Kidney (tissue), 14 donors: ENCODE data around the gene KCNG2. TPM values are rescaled to one million over a fixed set of nuclear protein-coding genes. Genes with fewer than 3 reads are reported as not detected.

Source experiments
- DNase-seq, 5 donors: peaks; one replicate each; pipeline ENCODE4 v3.0.0-alpha.2; 2013 to 2020
- FAIRE-seq: peaks from 2 replicates; lab custom pipeline; 2012; peaks lifted over from hg19 to GRCh38; lab: Jason Lieb, UNC
- H3K27ac ChIP-seq, 2 donors: one replicate each; pipeline ENCODE4 v1.7.0; 2013; ENCODE audit warnings: low read depth in 2 of 2, low read length in 2 of 2, inconsistent platforms in 1 of 2
- H3K27me3 ChIP-seq: one replicate; pipeline ENCODE4 v1.7.1; 2013; ENCODE audit warnings: low read length, inconsistent platforms; ENCODE audit not compliant: control insufficient read depth, insufficient read depth
- H3K36me3 ChIP-seq, 3 donors: one replicate each; pipeline versions ENCODE4 v1.7.0 to v1.7.1; 2013; ENCODE audit warnings: low read length in 3 of 3, control low read depth in 1 of 3, inconsistent platforms in 1 of 3; ENCODE audit not compliant: insufficient read depth in 3 of 3, control insufficient read depth in 2 of 3
- H3K4me1 ChIP-seq, 3 donors: one replicate each; pipeline versions ENCODE4 v1.7.0 to v1.7.1; 2013; ENCODE audit warnings: low read length in 3 of 3, inconsistent platforms in 1 of 3, low read depth in 1 of 3; ENCODE audit not compliant: control insufficient read depth in 2 of 3, insufficient read depth in 2 of 3
- H3K4me3 ChIP-seq, 3 donors: one replicate each; pipeline versions ENCODE4 v1.7.0 to v1.8.1; 2013; ENCODE audit warnings: low read length in 3 of 3, control low read depth in 1 of 3, inconsistent platforms in 1 of 3
- H3K9ac ChIP-seq, 3 donors: one replicate each; pipeline versions ENCODE4 v1.7.0 to v1.7.1; 2013; ENCODE audit warnings: low read length in 3 of 3, control low read depth in 1 of 3, inconsistent platforms in 1 of 3
- H3K9me3 ChIP-seq, 3 donors: one replicate each; pipeline versions ENCODE4 v1.7.0 to v1.7.1; 2013; ENCODE audit warnings: low read length in 3 of 3, control low read depth in 1 of 3, inconsistent platforms in 1 of 3; ENCODE audit not compliant: control insufficient read depth in 2 of 3, insufficient read depth in 1 of 3
- CTCF ChIP-seq: IDR thresholded peaks from 3 replicates; pipeline ENCODE4 v1.5.1; 2012; ENCODE audit warnings: mild to moderate bottlenecking, moderate library complexity, borderline replicate concordance; ENCODE audit not compliant: insufficient read depth; ENCODE audit errors: extremely low read depth
- intact Hi-C: fragments of 100-400 bp; cut with DNase I; formaldehyde crosslinking; loops from one replicate; pipeline ENCODE4 v1.11.1; 2022
- polyA plus RNA-seq: library from polyadenylated mRNA; stranded (reverse); fragments of 350-450 nt; fragmentation: Illumina TruSeq; extraction: RNeasy Lipid Tissue Mini Kit (QIAGEN cat#74804); gene quantifications from one replicate; pipeline ENCODE4 v1.2.3, GENCODE V29; 2014; ENCODE audit warnings: low read depth, low replicate concordance; ENCODE audit not compliant: insufficient read depth
- total RNA-seq: library from RNA; stranded (reverse); fragmentation: NEBNext Ultra II Directional; extraction: Animal tissue kit (Norgen Biotek cat#: 25700); gene quantifications from one replicate; pipeline ENCODE4 v1.2.1, GENCODE V29; 2021
- donor health status: control.
- donor health status: control.
- donor health status: control.
- donor health status: control.
- donor health status: control.
- donor health status: DM: yes; HTN: yes; CAD: no.
- donor health status: Normal renal cell carcinoma (clear cell type).

The KCNG2 gene
- total and polyA plus RNA-seq, 2 donors from 2014 or later: 0.76 TPM; not detected in 1

- DNase-seq: no peak
- H3K36me3 ChIP-seq: no peaks in the 10 kb centered on the region
- no peaks in the 10 kb centered on the region for H3K4me1 ChIP-seq
- H3K9me3 ChIP-seq: no peaks in the 10 kb centered on the region
- no peak for TF ChIP-seq CTCF
- H3K9ac ChIP-seq: no peak overlapping the region
- no peak for FAIRE-seq
- H3K27ac ChIP-seq: no peak overlapping the region
- intact Hi-C loops: no loop called here
- H3K27me3 ChIP-seq: no peaks in the 10 kb centered on the region
- H3K4me3 ChIP-seq: no peak overlapping the region
Measured at GRCh38 chr18:79805211-79805887, 7.6 kb downstream of the KCNG2 start.

- Histone ChIP-seq H3K4me1 (no peaks in the 10 kb centered on the region), H3K27ac (no peak overlapping the region), H3K4me3 (no peak overlapping the region), H3K9ac (no peak overlapping the region), H3K27me3 (no peaks in the 10 kb centered on the region), H3K36me3 (no peaks in the 10 kb centered on the region), H3K9me3 (peaks cover 0 to 2% (median 0%) of the 10 kb centered on the region in 3 donors)
- FAIRE-seq: no peak
- peak in 1 of 5 donors; percentile 56 for DNase-seq
- intact Hi-C loops: no loop called here
- no peak for TF ChIP-seq CTCF
Measured at GRCh38 chr18:79805926-79806487, 8.3 kb downstream of the KCNG2 start.

GRCh38 chr18:79806976-79807841 is 9.5 kb downstream of the KCNG2 start:
- DNase-seq: peak in 1 of 5 donors; percentile 41
- no peaks in the 10 kb centered on the region for H3K4me1 ChIP-seq
- H3K4me3 ChIP-seq: no peak overlapping the region
- no peak overlapping the region for H3K27ac ChIP-seq
- intact Hi-C loops: no loop called here
- no peak for TF ChIP-seq CTCF
- FAIRE-seq: no peak
- peaks cover 0 to 3% (median 0%) of the 10 kb centered on the region in 3 donors for H3K9me3 ChIP-seq
- no peaks in the 10 kb centered on the region for H3K27me3 ChIP-seq
- H3K36me3 ChIP-seq: no peaks in the 10 kb centered on the region
- no peak overlapping the region for H3K9ac ChIP-seq
